ENCODE measurements around the gene ARMC6.

DNA sequence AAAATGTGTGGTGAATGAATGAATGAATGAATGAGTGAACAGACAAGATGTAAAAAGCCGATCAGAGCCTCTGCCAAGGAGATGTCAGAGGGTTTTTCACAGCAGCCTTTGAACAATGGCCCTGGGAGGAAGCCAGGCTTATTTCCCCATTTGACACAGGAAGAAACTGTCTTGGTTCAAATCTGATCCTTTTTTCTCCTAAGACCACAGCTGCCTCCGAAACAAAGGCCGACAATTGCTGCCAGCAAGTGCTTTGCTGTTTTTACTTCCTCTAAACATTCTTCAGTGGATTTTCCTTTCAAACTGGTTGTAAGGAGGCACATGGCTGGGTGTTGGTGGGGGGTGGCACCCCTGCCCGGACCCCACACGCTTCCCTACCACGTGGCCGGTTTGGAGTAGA, 48.1 kb upstream of the ARMC6 start:
- TF ChIP-seq, protein P1, sequence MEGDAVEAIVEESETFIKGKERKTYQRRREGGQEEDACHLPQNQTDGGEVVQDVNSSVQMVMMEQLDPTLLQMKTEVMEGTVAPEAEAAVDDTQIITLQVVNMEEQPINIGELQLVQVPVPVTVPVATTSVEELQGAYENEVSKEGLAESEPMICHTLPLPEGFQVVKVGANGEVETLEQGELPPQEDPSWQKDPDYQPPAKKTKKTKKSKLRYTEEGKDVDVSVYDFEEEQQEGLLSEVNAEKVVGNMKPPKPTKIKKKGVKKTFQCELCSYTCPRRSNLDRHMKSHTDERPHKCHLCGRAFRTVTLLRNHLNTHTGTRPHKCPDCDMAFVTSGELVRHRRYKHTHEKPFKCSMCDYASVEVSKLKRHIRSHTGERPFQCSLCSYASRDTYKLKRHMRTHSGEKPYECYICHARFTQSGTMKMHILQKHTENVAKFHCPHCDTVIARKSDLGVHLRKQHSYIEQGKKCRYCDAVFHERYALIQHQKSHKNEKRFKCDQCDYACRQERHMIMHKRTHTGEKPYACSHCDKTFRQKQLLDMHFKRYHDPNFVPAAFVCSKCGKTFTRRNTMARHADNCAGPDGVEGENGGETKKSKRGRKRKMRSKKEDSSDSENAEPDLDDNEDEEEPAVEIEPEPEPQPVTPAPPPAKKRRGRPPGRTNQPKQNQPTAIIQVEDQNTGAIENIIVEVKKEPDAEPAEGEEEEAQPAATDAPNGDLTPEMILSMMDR (conservative IDR thresholded peaks at IDR 0.05), result no peak
- no peak for TF ChIP-seq ZFX (IDR thresholded peaks at IDR 0.05)

All from C4-2B (cell line).